AG10803 (cell line): ENCODE results near the gene UBE2O.

ENCODE experiments used
- DNase-seq: peaks from one replicate; pipeline ENCODE4 v3.0.0; 2010; ENCODE audit warnings: low read depth
- H3K4me3 ChIP-seq: 2 replicates; pipeline ENCODE4 v1.5.1; 2011; ENCODE audit warnings: mild to moderate bottlenecking, low read length, control low read depth
- TF ChIP-seq, protein P1 (sequence below): conservative IDR thresholded peaks from 2 replicates; pipeline ENCODE4 v1.5.1; 2011; ENCODE audit warnings: mild to moderate bottlenecking, low read length, control low read depth, inconsistent platforms

The UBE2O gene

DNA sequence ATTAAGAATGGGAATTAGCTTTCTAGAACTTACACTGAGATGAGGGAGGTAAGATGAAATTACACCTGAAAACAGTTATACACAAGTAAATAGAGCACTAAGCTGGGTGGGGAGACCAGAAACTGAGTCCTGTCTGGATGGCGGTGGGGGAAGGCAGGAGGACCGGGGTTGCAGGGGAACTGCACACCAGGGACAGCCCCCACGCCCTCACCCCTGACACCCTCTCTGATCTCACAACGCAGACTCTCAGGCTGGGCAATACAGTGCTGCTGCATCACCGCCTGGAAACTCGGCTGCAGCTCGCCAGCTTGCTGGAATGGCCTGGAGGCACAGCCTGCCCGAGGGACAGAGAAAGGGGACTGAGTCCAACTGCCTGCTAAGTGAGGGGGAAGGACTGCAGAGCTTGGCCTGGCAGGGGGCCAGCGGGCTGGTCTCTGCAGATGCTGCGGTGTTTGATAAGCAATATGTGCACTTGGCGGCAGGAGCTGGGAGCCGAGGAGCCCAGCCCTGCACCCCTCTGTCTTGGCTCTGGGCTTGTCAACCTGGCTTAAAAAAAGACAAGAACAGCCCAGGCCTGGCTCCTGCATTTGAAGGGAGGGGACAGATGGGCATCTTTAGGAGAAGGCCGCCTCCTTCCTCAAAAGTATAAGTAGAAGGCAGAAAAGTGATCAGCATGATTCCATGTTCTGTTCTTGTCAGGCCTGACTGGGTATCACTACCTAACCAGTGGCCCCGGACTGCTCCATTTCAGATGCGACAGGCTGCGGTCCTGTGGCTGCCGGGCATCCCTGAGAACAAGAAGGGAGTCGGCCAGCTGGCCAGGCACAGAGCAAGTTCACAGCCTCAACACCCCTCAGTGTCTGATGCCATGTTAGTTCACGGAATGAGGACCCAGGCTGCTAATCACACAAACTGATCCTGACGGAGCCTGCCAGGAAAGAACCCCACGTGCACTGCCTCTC, 38.3 kb downstream of the UBE2O start:
- TF ChIP-seq, protein P1, sequence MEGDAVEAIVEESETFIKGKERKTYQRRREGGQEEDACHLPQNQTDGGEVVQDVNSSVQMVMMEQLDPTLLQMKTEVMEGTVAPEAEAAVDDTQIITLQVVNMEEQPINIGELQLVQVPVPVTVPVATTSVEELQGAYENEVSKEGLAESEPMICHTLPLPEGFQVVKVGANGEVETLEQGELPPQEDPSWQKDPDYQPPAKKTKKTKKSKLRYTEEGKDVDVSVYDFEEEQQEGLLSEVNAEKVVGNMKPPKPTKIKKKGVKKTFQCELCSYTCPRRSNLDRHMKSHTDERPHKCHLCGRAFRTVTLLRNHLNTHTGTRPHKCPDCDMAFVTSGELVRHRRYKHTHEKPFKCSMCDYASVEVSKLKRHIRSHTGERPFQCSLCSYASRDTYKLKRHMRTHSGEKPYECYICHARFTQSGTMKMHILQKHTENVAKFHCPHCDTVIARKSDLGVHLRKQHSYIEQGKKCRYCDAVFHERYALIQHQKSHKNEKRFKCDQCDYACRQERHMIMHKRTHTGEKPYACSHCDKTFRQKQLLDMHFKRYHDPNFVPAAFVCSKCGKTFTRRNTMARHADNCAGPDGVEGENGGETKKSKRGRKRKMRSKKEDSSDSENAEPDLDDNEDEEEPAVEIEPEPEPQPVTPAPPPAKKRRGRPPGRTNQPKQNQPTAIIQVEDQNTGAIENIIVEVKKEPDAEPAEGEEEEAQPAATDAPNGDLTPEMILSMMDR = no peak
- H3K4me3 ChIP-seq = no peak overlapping the region
- DNase-seq = peak; percentile 68

DNA sequence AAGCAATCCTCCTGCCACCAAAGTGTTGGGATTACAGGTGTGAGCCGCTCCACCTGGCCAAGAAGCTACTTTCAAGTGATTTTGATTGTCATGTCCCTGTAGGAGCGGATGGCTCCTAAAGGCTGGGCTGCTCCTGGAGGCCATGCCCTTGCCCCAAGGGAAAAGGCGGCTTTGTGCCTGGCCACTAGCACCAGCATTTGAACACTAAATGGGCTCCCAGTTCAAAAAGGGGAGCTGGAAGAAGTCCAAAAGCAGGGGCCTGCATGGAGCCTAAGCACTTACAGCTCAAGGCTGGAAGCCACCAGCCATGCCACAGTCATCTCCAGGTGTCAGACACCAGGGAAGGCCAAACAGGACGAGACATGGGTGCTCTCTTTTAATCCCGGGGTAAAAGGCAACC, 41.7 kb downstream of the UBE2O start:
- no peak for DNase-seq
- no peak overlapping the region for H3K4me3 ChIP-seq
- TF ChIP-seq, protein P1 = no peak

DNA sequence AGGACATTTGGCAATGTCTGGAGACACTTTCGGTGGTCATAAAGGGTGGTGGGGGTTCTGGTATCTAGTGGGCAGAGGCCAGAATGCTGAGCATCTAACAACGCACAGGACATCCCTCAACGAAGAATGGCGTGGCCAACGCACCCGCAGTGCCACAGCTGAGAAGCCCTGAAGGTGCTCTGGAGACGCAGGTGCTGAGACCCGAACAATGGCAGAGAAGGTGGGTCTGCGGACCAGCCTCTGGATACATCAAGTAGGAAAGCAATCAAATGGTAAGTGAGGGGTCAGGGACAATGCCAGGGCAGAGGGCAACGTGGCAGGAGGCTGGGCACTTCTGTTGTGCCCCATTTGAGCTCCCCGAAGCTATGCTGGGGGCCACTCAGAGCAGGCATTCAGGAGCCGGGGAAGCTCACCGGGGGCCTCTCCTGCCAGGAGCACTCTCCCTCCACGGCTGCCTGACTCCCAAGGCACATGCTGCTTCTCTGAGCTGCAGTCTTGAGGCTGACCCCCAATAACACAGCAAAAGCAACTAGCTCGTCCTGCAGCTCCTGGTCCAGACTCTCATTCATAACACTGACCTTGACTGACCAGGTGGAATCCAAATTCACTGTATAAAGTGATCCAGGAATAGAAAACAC, 42.5 kb downstream of the UBE2O start:
- no peak for DNase-seq
- TF ChIP-seq, protein P1 = no peak
- no peak overlapping the region for H3K4me3 ChIP-seq

DNA sequence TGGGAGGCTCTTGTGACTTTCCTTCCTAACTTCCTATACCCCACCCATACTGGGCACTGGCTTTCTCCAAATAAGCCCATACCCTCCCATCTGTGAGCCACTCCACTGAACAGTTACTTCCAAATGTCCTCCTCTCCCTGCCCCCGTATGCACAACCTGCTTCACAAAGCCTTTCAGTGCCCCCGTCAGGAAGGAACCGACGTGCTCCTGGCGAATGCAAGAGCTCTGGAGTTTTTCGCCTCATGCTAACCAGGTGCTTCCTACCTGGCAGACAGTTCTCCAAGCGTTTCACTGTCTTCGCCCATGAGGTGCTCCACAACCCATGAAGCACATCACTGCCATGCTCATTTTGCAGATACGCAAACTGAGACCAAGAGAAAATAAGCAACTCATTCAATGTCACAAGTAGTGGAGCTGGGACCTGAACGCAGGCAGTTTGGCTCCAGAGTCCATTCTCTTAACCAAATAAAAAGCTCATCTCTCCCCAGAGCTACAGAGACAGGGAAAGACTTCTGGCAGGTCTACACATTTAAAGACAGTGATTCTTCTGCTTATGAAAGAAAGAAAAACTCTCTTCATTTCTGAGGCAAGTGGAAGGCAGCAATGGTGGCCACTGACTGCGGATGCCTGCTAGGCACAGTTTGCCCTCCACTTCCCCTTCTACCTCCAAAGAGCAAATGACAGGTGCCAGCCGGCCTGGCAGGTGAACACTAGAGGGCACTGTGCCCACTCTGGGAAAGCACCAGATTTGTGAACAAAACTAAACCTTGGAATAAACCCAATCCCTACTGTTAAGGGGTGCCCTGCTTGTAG, 44.7 kb downstream of the UBE2O start:
- DNase-seq = no peak
- TF ChIP-seq, protein P1 = peak; percentile 68
- H3K4me3 ChIP-seq = no peak overlapping the region

DNA sequence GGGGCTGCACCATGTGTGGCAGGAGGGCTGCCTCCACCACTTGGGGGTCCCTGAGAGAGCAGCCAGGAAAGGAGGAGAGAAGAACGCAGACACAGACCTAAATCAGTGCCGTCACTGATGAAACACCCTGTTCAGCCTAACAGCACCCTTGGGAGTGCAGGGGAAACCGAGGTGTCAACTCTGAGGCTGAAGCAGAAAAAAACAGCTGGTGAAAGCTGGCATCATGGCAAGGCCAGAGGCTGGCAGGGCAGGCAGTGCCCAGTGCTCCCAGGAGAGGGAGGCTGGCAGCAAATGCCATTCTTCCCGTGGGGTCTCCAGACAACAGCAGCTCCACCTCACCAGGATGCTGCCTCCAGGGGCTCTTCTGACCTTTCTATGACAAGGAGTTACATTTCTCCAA, 45.4 kb downstream of the UBE2O start:
- DNase-seq = no peak
- TF ChIP-seq, protein P1 = no peak
- no peak overlapping the region for H3K4me3 ChIP-seq

DNA sequence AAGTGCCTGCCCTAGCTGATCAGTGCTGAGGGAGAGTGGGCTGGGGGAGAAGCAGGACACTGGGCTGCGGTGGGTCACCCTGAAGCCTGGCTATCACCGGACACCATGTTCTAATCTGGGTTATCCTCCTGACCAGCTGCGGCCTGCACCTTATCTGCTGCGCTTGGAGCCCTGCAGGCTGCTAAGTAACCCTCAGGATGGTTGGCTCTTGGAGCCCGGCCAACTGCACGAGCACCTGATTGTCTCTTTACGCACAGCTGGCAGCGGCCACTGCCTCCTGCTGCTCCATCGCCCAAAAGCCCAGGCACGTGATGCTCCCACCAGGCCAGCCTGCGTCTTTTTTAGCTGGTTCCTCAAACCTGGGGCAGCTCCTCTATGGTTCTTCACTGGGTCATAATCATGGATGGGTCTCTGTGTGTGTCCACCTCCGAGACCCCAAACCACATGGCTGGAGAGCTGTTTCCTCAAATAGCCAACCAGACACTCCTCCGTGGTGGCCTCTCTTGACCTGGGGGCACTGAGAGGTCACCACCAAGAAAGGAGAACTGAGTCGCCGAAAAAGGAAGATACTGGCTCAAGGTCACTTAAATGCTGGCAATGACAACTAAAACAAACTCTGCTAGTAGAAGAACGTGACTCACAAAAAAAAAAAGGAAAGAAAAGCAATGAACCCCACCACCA, 46.8 kb downstream of the UBE2O start:
- DNase-seq = no peak
- TF ChIP-seq, protein P1 = no peak
- H3K4me3 ChIP-seq = no peak overlapping the region
